RCC 7860 (cell line): ENCODE results near the gene EPYC.

Source experiments
- DNase-seq: peaks from one replicate; pipeline ENCODE4 v3.0.0-alpha.2; 2015; ENCODE audit warnings: low spot score
- FAIRE-seq: peaks from 2 replicates; lab custom pipeline; 2012; peaks lifted over from hg19 to GRCh38; lab: Jason Lieb, UNC

Gene EPYC

DNA sequence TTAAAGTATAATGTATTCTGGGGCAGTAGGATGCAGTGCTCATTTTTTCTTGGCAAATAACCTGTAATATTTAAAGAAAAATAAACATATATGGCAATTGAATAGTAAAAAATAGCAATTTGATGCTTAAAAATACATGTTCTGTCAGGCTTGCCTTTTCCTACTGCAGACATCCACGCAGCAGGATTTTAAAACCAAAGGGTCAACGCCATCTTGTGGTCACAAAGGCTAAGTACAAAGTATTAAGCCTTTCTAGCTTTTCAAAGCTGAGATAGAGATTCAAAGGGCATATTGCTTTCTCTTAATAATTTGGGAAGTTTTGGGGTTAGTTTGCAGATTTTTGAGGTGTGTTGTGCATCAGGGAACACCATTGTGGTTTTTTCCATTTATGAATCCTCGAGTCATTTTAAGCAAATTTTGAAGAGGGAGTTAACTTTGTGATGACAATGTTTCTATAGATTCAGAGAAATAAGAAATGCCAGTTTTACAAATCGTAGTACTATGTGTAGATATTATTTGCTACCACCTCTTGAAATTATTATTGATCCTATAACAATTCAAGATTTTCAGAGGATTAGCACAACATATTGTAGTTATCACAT is 45.1 kb downstream of the EPYC start:
- DNase-seq (peak; percentile 10), FAIRE-seq (peak; percentile 59)

DNA sequence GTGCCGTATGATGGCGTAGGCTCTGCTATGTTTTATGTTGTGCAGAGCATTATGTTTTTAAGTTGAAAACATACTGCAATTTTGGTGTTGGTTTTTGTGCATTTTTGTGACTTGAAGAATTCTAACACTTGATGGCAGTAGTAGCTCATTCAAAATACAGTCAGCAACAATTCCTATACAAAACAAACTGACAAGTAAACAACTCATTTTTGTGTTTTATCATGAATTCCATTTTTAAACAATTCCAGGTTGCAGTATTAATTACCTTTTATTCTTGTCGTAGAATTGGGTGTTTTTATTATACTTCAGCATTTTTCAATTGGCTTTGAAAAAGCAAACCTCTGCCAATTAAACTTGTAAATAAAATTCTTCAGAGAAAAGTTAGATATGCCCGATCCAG is 45.7 kb downstream of the EPYC start:
- no peak for FAIRE-seq
- no peak for DNase-seq

DNA sequence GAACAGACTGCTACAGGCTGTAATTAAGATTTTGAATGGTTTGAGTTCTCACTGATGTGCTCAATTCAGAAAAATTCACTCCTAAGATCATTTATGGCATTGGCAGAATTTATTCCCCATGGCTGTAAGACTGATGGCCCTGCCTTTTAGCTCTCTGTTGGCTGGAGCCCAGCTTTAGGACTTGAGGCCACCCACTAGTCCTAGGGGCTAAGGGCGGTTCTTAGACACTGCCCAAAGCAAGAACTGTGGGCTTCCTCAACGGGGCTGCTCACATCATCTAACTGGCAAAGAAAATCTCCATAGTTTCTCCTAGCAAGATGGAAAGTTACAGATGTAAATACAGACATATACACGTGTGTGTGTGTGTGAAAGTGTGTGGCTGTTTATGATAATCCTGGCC is 46.4 kb downstream of the EPYC start:
- DNase-seq = no peak
- no peak for FAIRE-seq

DNA sequence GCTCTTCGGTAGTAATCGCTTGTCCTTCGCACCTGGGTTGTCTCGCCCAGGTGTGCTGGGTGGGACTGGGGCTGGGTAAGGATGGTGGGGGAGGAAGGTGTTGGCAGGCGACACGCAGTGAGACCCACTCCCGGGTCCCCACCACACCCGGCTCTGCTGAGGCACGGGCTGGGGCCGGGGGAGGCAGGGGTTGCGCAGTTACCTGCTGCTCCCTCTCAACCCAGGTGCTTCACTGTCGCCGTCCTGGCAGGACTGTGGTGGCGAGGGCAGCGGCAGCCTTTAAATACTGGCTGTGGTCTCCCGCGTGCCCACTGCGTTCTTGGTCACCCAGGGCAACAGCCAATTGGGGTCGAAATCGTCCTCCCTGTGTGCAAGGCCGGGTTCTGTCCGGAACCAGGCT is 49.9 kb downstream of the EPYC start, which contains the start of gene CCER1:
CCER1 (minus strand) TSS at position 256 of the 400 bp plus-strand sequence. CDS start 434 bp downstream, outside the sequence.
- DNase-seq = no peak
- no peak for FAIRE-seq

DNA sequence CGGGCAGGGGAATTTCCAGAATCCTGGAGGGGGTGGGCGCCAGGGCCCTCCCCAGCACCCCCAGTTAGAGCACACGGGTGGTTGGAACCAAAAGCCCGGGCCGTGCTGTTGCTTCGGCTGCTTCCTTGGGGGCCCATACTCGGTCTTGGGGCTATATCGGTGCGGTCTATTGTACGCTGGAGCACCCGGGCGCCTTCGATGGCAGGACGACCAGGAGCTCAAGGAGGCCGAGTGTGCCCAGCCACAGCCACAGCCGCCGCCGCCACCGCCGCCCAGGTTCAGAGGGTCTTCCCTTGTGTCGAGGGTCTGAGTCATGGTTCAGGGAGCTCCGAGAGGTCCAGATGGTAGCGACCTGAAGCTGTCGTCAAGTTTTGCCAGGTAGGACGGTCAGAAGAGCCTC is 50.3 kb downstream of the EPYC start:
- DNase-seq (no peak), FAIRE-seq (no peak)

DNA sequence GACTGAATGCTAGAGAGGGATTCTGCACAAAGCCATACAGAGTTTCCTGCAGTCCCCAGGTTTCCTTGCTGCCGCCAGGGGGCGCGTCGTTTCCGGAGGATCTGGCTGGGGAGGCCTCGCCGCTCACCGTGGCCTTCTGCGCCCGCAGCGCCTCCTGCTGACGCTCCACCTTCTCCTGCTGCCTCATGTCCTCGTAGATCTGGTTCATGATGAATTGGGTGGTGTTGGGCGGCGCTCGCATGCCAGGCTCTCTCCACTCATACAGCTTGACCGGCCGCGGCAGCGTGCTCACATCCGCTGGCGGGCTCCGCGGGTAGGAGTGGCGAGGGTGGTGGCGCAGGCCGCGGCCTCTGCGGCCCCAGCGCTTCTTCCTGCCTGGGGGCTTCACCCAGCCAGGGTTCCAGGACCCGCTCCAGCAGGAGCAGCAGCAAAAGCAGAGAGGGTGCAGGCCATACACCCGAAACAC is 50.8 kb downstream of the EPYC start:
- no peak for DNase-seq
- FAIRE-seq = no peak

DNA sequence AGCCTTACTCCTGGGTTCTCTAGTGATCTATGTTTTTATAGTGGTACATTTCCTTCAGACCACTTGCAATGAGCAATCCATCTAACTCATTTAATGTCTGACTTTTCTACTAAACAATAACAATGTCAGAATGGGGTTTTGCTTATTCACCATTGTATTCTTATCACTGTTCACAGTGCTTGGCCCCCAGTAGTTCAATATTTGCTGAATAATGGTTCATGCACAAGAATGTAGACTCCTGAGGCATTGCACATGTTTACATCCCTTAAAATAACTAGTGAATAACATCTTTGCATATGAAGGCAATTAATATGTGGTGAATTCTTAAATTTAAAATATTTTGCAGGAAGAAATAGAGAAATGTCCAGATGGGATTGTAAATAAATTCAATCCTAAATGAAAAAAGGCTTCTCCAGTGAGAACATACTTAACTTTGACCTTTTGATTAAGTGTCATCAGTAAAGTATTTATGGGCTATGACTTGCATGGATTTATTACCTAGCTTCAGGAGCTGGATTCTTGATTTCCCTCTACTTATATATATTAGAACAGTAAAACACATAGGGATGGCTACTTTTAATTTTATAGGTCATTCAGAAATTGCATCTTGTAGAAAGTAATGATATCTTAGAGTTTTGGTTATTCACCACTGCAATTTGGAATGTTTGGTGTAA is 53.2 kb downstream of the EPYC start:
- no peak for DNase-seq
- FAIRE-seq = no peak

DNA sequence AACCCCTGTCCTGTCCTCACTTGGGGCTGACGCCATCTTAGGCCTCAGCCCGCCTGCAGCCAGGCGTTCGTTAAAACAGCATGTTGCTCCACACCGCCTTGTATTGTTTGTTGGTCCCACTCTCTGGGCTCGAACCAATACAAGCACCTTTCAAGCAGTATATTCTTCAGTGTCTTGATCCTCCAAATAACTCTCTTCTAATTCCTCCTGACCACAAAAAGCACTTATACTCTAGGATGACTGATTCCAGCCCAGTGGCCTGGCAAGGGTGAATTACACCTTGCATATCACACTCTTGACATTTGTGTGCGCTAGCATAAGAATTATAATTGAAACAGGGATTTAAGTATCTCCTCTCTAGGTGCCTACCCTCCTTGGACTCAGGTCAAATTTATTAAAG is 56.9 kb downstream of the EPYC start:
- DNase-seq (no peak), FAIRE-seq (no peak)

DNA sequence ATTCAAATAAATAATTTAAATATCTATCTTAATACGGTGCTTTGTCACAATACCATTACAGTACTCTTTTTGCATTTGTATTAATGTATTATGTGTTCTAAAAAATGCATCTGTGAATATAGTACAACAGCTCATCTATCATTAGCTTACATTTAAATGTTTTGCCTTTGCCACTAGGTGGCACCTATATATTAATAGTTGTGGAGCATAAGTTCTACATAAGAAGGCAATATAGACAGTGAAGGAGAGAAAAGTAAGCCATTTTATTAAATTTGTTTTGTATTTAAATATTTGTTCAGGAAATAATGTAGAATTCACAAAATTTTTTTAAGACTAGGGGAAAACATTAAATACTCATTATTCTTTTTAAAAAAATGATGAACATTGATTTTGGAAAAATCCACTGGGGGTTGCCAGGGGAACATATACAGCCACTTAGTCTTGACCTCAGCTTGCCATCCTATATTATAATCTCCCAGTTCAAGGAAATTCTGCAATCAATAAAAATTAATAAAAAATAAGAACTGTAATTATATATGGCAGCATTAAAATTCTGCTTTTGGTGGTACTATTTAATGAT is 59.6 kb downstream of the EPYC start:
- peak; percentile 80 for FAIRE-seq
- peak; percentile 22 for DNase-seq

DNA sequence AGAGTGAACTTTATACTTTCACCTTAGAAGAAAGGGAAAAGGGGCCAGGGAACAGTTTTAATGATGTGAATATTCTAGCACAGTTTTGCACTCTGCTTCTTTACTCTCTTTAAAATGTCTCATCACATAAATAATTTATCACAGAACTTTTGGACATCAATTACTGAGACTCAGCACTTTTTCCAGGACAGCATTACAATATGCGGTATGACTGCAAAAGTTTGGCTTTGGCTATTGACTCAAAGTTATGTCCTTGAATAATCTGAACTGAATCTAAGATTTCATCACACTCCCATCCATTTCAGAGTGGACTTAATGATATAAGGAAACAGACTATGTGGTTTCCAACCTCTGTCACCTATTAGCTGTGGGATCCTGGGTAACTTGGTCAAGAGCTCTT is 61.5 kb downstream of the EPYC start:
- FAIRE-seq (no peak), DNase-seq (no peak)

DNA sequence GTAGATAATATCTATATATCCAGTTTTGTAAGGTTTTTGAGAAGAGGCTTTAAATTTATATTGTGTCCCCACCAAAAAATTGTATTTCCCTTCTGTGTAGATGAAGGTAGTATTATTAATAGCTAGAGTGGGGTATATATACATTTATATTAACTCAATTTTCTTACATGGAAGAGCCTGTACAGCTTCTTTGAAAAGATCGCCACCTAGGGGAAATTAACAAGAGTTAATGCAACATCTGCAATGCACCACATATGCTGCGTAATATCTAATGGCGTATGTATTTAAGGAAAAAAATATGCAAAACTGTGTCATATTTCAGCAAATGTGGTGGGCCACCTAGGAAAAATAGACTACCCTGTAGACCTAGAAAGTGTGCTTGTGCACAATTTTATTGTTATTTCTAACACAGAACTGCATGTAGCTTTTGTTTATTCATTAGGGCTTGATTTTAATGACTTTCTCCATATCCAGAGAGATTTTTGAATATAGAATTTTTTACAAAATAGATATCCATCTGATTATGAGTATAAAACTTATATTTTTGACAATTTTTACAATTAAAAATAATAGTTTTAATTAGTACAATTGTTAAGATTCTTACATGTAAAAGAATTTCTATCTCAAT is 63.8 kb downstream of the EPYC start:
- DNase-seq (peak; percentile 43), FAIRE-seq (peak; percentile 12)

DNA sequence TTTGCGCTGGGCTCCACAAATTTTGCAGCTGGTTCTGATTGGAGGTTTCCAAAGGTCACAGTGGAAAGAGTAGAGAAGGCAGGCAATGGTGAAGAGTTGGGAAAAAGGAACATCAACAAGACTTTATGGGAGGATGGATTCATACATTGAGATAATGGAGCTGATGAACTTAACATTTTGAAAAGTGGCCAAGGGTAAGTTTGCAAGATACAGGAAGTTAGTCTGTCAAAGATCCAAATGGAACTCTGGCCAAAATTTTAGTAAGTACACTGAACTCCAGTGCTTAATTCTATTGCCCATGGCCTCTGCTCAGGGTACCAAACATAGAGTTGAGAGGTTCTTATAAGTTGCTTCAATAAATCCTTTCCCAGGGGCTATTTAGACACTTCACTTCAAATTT is 65.4 kb downstream of the EPYC start:
- DNase-seq (no peak), FAIRE-seq (no peak)

DNA sequence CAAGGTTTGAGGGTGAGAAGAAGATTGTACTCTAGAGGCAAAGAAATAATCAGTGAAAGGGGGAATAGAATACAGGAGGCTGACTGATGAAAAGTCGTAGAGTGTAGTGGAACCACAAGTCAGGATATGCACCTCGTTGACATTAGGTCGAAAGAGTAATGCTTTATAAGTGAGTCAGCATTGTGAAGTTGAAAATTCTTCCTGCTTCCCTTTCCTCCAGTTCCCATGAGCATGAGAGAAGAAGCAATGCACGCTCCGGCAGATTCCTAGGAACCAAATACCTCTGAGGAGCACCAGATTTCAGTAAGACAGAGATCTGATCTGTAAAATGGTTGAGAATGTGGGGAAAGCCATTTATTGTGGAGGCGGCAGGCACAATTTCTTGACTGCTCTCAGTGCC is 66.3 kb downstream of the EPYC start:
- DNase-seq (peak; percentile 56), FAIRE-seq (peak; percentile 41)

DNA sequence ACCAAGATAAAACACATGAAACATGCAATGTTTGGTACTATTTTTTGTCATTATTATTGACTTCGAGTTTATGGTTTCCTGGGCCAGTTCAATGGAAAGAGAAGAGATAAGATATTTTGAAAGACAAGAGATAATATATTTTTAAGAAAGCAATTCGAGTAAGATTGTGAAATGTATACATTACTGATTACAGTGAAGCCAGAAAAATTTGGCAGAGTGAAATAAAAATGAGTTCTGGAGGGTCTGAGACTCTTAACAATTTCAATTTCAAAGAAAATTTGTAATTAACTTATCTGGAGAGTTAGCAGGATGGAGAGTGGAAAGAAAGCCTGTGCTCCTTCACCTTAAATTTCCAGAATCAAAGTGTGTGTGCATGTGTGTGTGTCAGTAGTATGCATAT is 67.1 kb downstream of the EPYC start:
- no peak for FAIRE-seq
- no peak for DNase-seq

DNA sequence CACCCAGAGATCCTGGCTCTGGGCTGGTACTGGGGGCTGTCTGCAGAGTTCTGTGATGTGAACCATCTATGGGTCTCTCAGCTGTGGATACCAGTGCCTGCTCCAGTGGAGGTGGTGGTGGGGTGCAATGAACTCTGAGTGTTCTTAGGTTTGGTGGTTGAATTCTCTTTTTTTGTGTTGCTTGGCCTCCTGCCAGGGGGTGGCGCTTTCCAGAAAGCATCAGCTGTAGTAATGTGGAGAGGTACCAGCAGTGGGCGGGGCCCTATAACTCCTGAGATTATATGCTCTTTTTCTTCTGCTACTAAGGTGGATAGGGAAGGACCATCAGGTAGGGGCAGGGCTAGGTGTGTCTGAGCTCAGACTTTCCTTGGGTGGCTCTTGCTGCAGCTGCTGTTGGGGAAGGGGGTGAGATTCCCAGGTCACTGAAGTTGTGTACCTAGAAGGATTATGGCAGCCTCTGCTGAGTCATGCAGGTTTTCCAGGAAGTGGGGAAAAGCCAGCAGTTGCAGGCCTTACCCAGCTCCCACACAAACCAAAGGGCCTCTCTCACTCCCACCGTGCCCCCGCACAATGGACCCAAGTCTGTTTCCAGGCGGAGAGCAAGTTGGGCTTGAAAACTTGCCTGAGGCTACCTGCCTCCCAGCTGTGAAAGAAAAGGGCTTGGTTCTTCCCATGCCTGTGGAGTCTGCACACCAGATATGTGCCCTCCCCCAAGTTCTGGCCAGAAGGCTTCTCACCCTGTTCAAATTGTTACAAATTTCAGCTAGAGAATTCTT is 68.4 kb downstream of the EPYC start:
- FAIRE-seq = no peak
- DNase-seq = no peak

DNA sequence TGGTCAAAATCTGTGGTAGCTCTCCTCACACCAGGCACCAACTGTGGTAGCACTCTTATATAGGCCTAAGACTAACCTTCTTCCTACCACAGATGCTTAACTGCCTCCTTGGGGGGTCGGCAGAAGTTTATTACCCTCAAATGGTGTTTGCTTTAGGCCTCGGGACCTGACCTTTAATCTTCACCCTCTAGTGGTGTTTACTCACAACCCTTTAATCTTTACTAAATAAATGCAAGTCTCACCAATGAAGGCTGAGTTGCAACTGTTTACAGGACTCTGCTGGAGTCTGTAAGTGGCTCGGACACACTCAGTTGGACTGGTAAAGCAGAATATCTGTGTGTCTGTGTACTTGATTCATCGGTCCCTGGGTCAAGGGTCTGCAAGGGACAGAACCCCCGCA is 79.2 kb downstream of the EPYC start:
- DNase-seq (no peak), FAIRE-seq (no peak)

DNA sequence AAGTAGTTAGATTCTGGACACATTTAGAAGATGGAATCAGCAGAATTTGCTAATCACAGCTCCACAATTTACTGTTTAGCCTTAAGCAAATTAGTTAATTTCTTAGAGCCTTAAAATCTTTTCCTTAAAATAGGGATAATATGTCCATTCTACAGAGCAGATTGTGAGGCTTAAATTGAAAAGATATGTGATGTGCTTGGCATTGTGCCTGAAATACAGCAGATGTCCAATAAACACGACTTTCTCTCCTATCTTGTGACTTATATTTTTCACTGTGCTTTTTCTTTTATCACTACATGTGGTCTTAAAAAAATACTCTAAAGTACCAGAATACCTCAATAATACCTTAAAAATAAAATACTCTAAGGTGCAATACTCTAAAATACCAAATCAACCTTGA is 80.4 kb downstream of the EPYC start:
- FAIRE-seq (no peak), DNase-seq (no peak)

DNA sequence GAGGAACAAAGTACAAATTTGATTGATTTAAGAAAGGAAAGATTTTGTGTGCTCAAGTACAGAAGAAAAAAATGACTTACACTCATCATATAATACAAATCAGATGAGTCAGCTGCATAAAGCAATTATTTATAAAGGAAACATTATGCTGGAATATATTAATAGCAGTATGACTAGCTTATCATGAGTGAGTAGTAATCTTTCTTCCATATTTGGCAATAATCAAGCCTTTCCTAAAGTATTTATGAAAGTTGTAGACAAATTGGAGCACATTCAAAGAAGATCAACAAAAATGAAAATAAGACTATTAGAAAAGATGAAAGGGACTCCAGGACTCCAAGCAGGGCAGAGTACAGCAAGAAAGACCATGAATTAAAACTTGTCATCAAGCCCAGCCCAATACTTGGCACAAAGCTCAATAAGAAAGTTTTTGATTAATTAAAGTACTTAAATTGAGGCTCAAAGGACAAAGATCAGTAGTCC is 82.6 kb downstream of the EPYC start:
- no peak for FAIRE-seq
- no peak for DNase-seq

DNA sequence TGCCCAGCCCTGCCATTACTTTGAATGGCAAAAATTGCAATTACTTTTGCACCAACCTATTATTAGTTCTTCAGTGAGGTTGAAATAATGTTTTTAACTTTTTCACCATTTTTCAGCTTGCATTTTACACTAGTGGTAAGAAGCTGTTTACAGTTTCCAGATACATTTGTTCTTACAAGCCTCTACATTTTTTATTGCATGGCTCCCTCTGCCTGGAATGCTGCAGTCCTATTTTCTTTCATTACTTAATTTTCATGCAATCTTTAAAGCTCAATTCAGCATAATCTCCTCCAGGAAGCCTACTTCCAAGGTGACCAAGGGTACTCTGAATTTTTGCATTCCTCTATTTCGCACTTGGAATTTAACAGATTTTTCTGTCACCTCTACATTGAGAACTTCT is 83.2 kb downstream of the EPYC start:
- FAIRE-seq (no peak), DNase-seq (no peak)

DNA sequence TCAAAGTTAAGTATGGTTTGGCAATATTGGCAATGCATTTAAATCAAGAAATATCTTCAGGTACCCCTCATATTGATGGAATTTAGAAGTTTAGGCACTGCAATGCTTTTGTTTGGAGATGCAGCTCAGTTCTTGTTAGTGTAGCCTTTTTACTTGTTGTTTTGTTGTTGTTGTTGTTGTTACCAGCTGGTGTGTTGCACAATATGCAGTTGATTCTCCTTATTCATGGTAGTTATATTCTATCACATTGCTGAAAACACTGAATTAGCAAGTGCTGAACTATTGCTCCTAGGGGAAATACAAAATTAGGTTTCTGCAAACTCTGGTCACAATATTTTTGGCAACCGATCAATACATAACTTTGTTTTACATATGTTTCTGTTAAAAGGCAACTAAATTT is 84.5 kb downstream of the EPYC start:
- FAIRE-seq (no peak), DNase-seq (no peak)

DNA sequence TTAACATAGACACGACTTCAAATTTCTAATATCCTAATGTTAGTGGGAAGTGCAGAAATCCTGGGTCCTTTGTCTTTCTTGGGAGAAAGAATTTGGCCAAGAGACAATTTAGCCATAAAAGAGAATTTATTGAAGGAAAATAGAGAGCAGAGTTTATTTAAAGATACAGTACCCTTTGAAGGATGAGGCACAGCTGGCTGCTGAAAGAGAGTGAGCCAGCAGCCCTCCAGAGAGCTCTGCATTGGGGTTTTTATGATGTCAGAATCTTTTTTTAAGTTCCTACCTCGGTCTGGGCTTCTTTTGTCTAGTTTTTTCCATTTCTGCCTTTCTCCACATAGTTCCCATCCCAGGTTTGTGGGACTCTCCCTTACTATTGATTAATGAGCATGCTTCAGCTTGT is 87.3 kb downstream of the EPYC start:
- DNase-seq (no peak), FAIRE-seq (no peak)
